Activated naive CD4-positive, alpha-beta T cell treated with anti-CD3 and anti-CD28 coated beads for 36 hours (primary cell): ENCODE results near the gene EPN2. TPM values are rescaled to one million over a fixed set of nuclear protein-coding genes. Genes with fewer than 3 reads are reported as not detected.
"Not testable (repeated sequence)": the region's sequence is repeated elsewhere in the genome, so short reads cannot be mapped to it uniquely, and the experiment has no call there.

ENCODE experiments used
- CTCF ChIA-PET: fragments of 350-600 bp; sonication (Branson Sonifier 250); formaldehyde crosslinking; loops from one replicate; lab custom pipeline; 2021; ENCODE audit warnings: antibody characterized with exemption; lab: Charles Lee
- DNase-seq: peaks from one replicate; pipeline ENCODE4 v3.0.0-alpha.2; 2020
- H3K27ac Mint-ChIP-seq: one replicate; pipeline ENCODE4 v1.8.0; 2021; ENCODE audit warnings: mild to moderate bottlenecking, mixed read lengths
- H3K27me3 Mint-ChIP-seq: one replicate; pipeline ENCODE4 v1.8.0; 2021; ENCODE audit warnings: low read depth, mixed read lengths
- H3K36me3 Mint-ChIP-seq: one replicate; pipeline ENCODE4 v1.8.0; 2021; ENCODE audit warnings: low read depth, mixed read lengths
- H3K4me1 Mint-ChIP-seq: one replicate; pipeline ENCODE4 v1.8.0; 2021; ENCODE audit warnings: low read depth, mixed read lengths
- H3K4me3 Mint-ChIP-seq: one replicate; pipeline ENCODE4 v1.8.0; 2021; ENCODE audit warnings: mild to moderate bottlenecking, moderate library complexity, mixed read lengths
- H3K9me3 Mint-ChIP-seq: one replicate; pipeline ENCODE4 v1.8.0; 2021; ENCODE audit warnings: mixed read lengths
- intact Hi-C: fragments of 100-400 bp; cut with micrococcal nuclease; formaldehyde crosslinking; loops from one replicate; pipeline ENCODE4 v1.15.1; 2023
- total RNA-seq, 2 experiments: library from RNA; stranded (reverse); gene quantifications; one replicate each; pipeline ENCODE4 v1.2.3, GENCODE V29; 2021

The EPN2 gene
- total RNA-seq, 2 experiments from 2014 or later = 5.4 to 5.6 TPM

DNA sequence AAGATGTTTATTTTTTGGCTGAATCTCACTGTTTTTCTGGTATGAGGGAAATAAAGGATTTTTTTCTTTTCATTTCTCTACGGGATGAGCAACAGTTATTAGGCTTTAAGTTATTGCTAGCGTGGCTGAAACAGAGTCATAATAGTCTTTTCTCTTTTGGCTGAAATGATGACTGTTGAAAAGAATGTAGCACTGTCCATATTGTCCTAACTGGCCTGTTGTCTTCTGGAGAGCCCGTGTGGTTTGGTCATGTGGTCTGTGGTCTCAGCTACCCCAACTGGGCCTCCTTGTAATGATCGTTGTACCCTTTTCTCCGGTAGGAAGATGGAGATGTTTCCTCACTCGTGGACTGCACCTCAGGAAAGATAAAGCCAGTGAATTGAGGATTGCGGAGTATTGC lies 36.6 kb downstream of the EPN2 start:
- Mint-ChIP-seq H3K9me3 (no peaks in the 10 kb centered on the region), H3K4me1 (no peaks in the 10 kb centered on the region), H3K4me3 (no peak overlapping the region), H3K36me3 (no peaks in the 10 kb centered on the region), H3K27me3 (peaks cover 8% of the 10 kb centered on the region), H3K27ac (no peak overlapping the region)
- intact Hi-C loops = loop anchor here (5.0 kb wide), 1 partner anchor 34 kb away; no protein-coding TSS in a partner anchor
- CTCF ChIA-PET = no interaction called here
- DNase-seq = no peak

DNA sequence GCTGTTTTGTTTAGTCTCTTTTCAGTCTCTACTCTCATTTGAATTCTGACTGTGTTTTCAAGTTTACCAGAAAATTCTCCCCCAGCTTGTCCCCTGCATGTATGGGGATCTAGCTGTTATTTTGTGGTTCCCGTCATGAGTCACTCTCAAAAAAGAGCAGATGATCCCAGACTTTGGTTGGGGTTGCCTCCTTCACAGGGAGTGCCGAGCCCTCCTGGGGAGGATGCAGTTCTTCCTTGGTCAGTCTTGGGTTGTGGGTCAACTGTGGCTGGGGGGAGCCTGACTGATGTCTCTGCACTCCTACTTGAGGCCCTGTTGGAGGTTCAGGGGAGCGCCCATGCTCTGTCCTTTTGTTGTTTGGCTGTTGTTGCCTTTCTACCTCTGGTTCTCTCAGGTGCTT lies 37.7 kb downstream of the EPN2 start:
- no peak overlapping the region for H3K27ac Mint-ChIP-seq
- CTCF ChIA-PET = no interaction called here
- no peaks in the 10 kb centered on the region for H3K36me3 Mint-ChIP-seq
- no peaks in the 10 kb centered on the region for H3K4me1 Mint-ChIP-seq
- no peak for DNase-seq
- peaks cover 5% of the 10 kb centered on the region for H3K27me3 Mint-ChIP-seq
- intact Hi-C loops = loop anchor here (5.0 kb wide), 1 partner anchor 32 kb away; no protein-coding TSS in a partner anchor
- H3K4me3 Mint-ChIP-seq = no peak overlapping the region
- H3K9me3 Mint-ChIP-seq = no peaks in the 10 kb centered on the region

DNA sequence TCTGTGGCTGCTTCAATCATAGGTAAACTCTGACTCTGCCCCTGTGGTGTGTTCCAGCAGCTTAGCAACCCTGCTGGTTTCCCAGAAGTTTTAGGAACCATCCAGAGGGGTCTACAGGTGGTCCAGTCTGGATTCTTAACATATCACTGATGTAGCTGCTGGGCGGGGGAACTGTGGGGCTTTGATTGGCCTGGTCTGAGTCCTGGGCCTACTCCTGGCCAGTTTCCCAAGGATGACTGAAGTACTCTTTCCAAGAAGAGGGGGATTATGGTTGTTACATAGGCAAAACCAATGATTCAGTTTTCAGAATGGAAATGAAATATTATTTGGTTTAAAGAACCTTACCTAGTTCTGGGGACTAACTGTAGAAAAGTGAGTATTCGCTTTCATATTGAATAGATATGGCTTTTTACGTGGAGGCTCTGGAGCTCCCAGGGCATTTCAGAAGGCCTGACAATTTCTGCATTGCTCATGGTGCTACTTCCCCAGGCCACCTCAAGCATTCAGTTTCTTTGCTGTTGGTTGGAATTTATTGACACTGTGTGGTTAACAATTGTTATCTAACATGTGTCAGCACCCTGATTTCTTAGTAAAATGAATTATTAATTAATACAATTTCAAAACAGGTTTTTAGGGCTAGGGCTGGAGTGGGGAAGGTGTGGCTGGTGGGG lies 38.4 kb downstream of the EPN2 start:
- Mint-ChIP-seq H3K27me3 (peaks cover 3% of the 10 kb centered on the region), H3K27ac (no peak overlapping the region), H3K4me3 (no peak overlapping the region), H3K9me3 (no peaks in the 10 kb centered on the region), H3K36me3 (no peaks in the 10 kb centered on the region), H3K4me1 (no peaks in the 10 kb centered on the region)
- CTCF ChIA-PET = no interaction called here
- no peak for DNase-seq
- intact Hi-C loops = no loop called here

- H3K4me3 Mint-ChIP-seq, H3K27me3 Mint-ChIP-seq, H3K4me1 Mint-ChIP-seq, intact Hi-C loops, H3K27ac Mint-ChIP-seq, H3K9me3 Mint-ChIP-seq, DNase-seq, H3K36me3 Mint-ChIP-seq, CTCF ChIA-PET: not testable (repeated sequence)
Measured at GRCh38 chr17:19278284-19278683, 41.1 kb downstream of the EPN2 start.

DNA sequence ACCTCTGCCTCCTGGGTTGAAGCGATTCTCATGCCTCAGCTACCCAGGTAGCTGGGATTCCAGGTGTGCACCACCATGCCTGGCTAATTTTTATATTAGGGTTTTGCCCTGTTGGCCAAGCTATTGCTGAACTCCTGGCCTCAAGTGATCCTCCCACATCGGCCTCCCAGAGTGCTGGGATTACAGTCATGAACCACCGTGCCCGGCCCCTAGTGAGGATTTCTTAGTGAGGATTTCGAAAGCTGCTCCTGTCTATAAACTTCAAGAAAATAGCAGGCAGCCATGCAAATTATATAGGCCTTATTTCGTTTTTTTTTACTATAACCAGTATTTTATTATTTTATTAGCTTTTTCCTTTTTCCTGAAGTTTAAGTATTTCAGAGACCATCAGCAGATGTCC lies 41.6 kb downstream of the EPN2 start:
- H3K36me3 Mint-ChIP-seq = no peaks in the 10 kb centered on the region
- no peak for DNase-seq
- CTCF ChIA-PET = no interaction called here
- no peak overlapping the region for H3K27ac Mint-ChIP-seq
- H3K9me3 Mint-ChIP-seq = no peaks in the 10 kb centered on the region
- H3K4me3 Mint-ChIP-seq = no peak overlapping the region
- peaks cover 3% of the 10 kb centered on the region for H3K27me3 Mint-ChIP-seq
- peaks cover 1% of the 10 kb centered on the region for H3K4me1 Mint-ChIP-seq
- intact Hi-C loops = no loop called here

- intact Hi-C loops = no loop called here
- CTCF ChIA-PET = no interaction called here
- no peak overlapping the region for H3K4me3 Mint-ChIP-seq
Measured at GRCh38 chr17:19281161-19281560, 44.0 kb downstream of the EPN2 start.

GRCh38 chr17:19284005-19284959 lies 47.1 kb downstream of the EPN2 start:
- intact Hi-C loops = loop anchor here (1.0 kb wide), 1 partner anchor 22 kb away; no protein-coding TSS in a partner anchor
- H3K4me1 Mint-ChIP-seq = peaks cover 11% of the 10 kb centered on the region
- H3K9me3 Mint-ChIP-seq = no peaks in the 10 kb centered on the region
- H3K27ac Mint-ChIP-seq = no peak overlapping the region
- H3K4me3 Mint-ChIP-seq = no peak overlapping the region
- CTCF ChIA-PET = no interaction called here
- no peak for DNase-seq
- no peaks in the 10 kb centered on the region for H3K36me3 Mint-ChIP-seq
- H3K27me3 Mint-ChIP-seq = peaks cover 1% of the 10 kb centered on the region

More at GRCh38 chr17:19281161-19281560, 44.0 kb downstream of the EPN2 start:
- Mint-ChIP-seq H3K36me3 (no peaks in the 10 kb centered on the region), H3K27ac (no peak overlapping the region), H3K27me3 (no peaks in the 10 kb centered on the region), H3K4me1 (peaks cover 11% of the 10 kb centered on the region), H3K9me3 (no peaks in the 10 kb centered on the region)
- DNase-seq = no peak

DNA sequence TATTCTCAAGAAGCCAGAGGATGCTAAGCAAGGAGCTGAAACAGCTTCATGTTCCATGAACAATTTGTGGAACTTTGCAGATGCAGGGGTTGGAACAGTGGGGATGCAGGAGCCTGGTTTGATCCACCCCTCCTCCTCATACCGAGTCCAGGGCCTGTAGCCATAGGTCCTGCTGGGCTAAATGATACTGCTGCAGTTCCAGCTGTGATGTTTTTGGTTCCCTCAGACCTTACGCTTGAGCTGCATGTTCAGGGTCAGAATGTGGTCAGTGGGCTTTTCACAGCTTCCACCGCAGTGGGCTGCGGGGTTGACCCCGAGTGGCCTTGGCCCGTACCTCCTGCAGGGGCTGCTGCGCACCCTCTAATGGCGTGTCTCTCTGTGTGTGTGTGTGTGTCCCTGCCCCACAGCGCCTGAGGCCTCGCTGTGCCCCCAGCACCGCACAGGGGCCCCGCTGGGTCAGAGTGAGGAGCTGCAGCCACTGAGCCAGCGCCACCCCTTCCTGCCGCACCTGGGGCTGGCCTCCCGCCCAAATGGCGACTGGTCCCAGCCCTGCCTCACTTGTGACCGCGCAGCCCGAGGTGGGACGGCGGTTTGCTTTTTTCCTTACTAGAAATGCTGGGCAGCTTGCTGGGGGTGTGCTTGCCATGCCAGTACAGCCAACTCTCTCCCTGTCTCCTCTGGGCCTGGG lies 48.2 kb downstream of the EPN2 start:
- Mint-ChIP-seq H3K9me3 (no peaks in the 10 kb centered on the region), H3K4me3 (no peak overlapping the region), H3K27ac (no peak overlapping the region), H3K4me1 (peaks cover 11% of the 10 kb centered on the region), H3K36me3 (no peaks in the 10 kb centered on the region), H3K27me3 (peaks cover 4% of the 10 kb centered on the region)
- intact Hi-C loops = no loop called here
- CTCF ChIA-PET = no interaction called here
- no peak for DNase-seq

GRCh38 chr17:19286751-19287341 lies 49.7 kb downstream of the EPN2 start:
- DNase-seq = no peak
- H3K4me3 Mint-ChIP-seq = no peak overlapping the region
- H3K36me3 Mint-ChIP-seq = peaks cover 1% of the 10 kb centered on the region
- CTCF ChIA-PET = no interaction called here
- intact Hi-C loops = no loop called here
- no peaks in the 10 kb centered on the region for H3K9me3 Mint-ChIP-seq
- H3K27me3 Mint-ChIP-seq = peaks cover 8% of the 10 kb centered on the region
- H3K27ac Mint-ChIP-seq = no peak overlapping the region
- peaks cover 11% of the 10 kb centered on the region for H3K4me1 Mint-ChIP-seq

DNA sequence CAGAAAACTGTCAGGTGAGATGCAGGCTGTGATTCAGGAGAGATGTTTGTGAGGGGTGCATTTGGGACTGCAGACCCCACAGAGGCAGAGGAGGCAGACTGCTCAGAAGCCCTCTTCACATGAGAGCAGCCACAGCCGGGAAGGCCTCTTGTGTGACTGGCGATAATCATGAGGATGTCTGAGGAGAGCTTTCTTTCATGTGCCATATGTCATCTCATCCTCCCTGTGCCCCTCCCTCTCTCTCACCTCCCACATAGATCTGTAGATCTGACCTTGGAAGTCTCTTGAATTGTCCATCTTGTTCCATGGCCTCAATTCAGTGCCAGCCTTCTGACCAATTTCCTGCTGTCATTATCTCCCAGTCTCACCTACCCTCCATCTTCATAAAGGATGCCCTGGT lies 50.5 kb downstream of the EPN2 start:
- H3K9me3 Mint-ChIP-seq = no peaks in the 10 kb centered on the region
- H3K36me3 Mint-ChIP-seq = peaks cover 1% of the 10 kb centered on the region
- no peak overlapping the region for H3K27ac Mint-ChIP-seq
- DNase-seq = no peak
- H3K4me3 Mint-ChIP-seq = no peak overlapping the region
- intact Hi-C loops = no loop called here
- CTCF ChIA-PET = no interaction called here
- peaks cover 8% of the 10 kb centered on the region for H3K27me3 Mint-ChIP-seq
- peaks cover 11% of the 10 kb centered on the region for H3K4me1 Mint-ChIP-seq

GRCh38 chr17:19288453-19288852 lies 51.3 kb downstream of the EPN2 start:
- H3K36me3 Mint-ChIP-seq = peaks cover 1% of the 10 kb centered on the region
- peaks cover 8% of the 10 kb centered on the region for H3K27me3 Mint-ChIP-seq
- H3K4me3 Mint-ChIP-seq = no peak overlapping the region
- intact Hi-C loops = no loop called here
- H3K27ac Mint-ChIP-seq = no peak overlapping the region
- CTCF ChIA-PET = no interaction called here
- H3K4me1 Mint-ChIP-seq = peaks cover 11% of the 10 kb centered on the region
- no peaks in the 10 kb centered on the region for H3K9me3 Mint-ChIP-seq
- no peak for DNase-seq
